WTC11 (cell line): ENCODE results near the gene SIPA1L3. TPM values are rescaled to one million over a fixed set of nuclear protein-coding genes. Genes with fewer than 3 reads are reported as not detected.

Experiments used
- ATAC-seq: fragments of 200-7000 bp; cut with Tn5 transposase; 2 replicates; pipeline ENCODE4 v1.10.0; 2021; ENCODE audit warnings: mild to moderate bottlenecking, moderate library complexity
- CTCF ChIA-PET: fragments of 300-600 bp; sonication (Branson Sonifier 250); formaldehyde crosslinking; loops from one replicate; lab custom pipeline; 2021; ENCODE audit warnings: antibody characterized with exemption; lab: Charles Lee
- POLR2A ChIA-PET: fragments of 350-600 bp; sonication (Branson Sonifier 250); formaldehyde crosslinking; loops from one replicate; lab custom pipeline; 2021; ENCODE audit warnings: antibody characterized with exemption; lab: Charles Lee
- DNase-seq: peaks from one replicate; pipeline ENCODE4 v3.0.0; 2021; ENCODE audit warnings: low spot score
- H3K27ac Mint-ChIP-seq: 2 replicates; pipeline ENCODE4 v1.8.0; 2021; ENCODE audit warnings: mixed read lengths
- H3K27me3 Mint-ChIP-seq: 2 replicates; pipeline ENCODE4 v1.8.0; 2021; ENCODE audit warnings: low read depth, mild to moderate bottlenecking, moderate library complexity, mixed read lengths
- H3K36me3 Mint-ChIP-seq: 2 replicates; pipeline ENCODE4 v1.8.0; 2021; ENCODE audit warnings: mixed read lengths
- H3K4me1 Mint-ChIP-seq: 2 replicates; pipeline ENCODE4 v1.8.0; 2022; ENCODE audit warnings: mixed read lengths
- H3K4me3 Mint-ChIP-seq: 2 replicates; pipeline ENCODE4 v1.8.0; 2021; ENCODE audit warnings: mild to moderate bottlenecking, moderate library complexity, mixed read lengths
- H3K9me3 Mint-ChIP-seq: 2 replicates; pipeline ENCODE4 v1.8.0; 2021; ENCODE audit warnings: mixed read lengths
- AFF4 ChIP-seq: sonication (generic); formaldehyde crosslinking; IDR thresholded peaks from 2 replicates; pipeline ENCODE4 v1.8.1; 2023; ENCODE audit warnings: mild to moderate bottlenecking, missing genetic modification reagents, borderline replicate concordance
- CREM ChIP-seq: sonication (generic); formaldehyde crosslinking; IDR thresholded peaks from 2 replicates; pipeline ENCODE4 v1.8.1; 2022; ENCODE audit warnings: mild to moderate bottlenecking, missing genetic modification reagents, moderate library complexity
- ERG ChIP-seq: fragments of 250-450 bp; sonication (Bioruptor Pico); IDR thresholded peaks from 2 replicates; pipeline ENCODE4 v1.8.0; 2021; ENCODE audit warnings: mild to moderate bottlenecking
- FOXJ3 ChIP-seq: sonication (generic); formaldehyde crosslinking; IDR thresholded peaks from 2 replicates; pipeline ENCODE4 v1.9.0; 2021; ENCODE audit warnings: missing genetic modification reagents, mild to moderate bottlenecking, borderline replicate concordance
- FOXP4 ChIP-seq: sonication (generic); formaldehyde crosslinking; IDR thresholded peaks from 2 replicates; pipeline ENCODE4 v1.8.0; 2022; ENCODE audit warnings: mild to moderate bottlenecking, missing genetic modification reagents
- JUN ChIP-seq: sonication (generic); formaldehyde crosslinking; IDR thresholded peaks from 2 replicates; pipeline ENCODE4 v1.8.0; 2023; ENCODE audit warnings: mild to moderate bottlenecking, missing genetic modification reagents
- PRDM15 ChIP-seq: sonication (generic); formaldehyde crosslinking; IDR thresholded peaks from 2 replicates; pipeline ENCODE4 v1.8.0; 2022; ENCODE audit warnings: missing genetic modification reagents
- STAT6 ChIP-seq: sonication (generic); formaldehyde crosslinking; conservative IDR thresholded peaks from 2 replicates; pipeline ENCODE4 v1.8.1; 2023; ENCODE audit warnings: mild to moderate bottlenecking, low read depth, missing genetic modification reagents, moderate library complexity
- USF1 ChIP-seq: sonication (generic); formaldehyde crosslinking; IDR thresholded peaks from 2 replicates; pipeline ENCODE4 v1.8.0; 2022; ENCODE audit warnings: mild to moderate bottlenecking, missing genetic modification reagents
- ZBTB21 ChIP-seq: sonication (generic); formaldehyde crosslinking; IDR thresholded peaks from 2 replicates; pipeline ENCODE4 v1.8.1; 2023; ENCODE audit warnings: mild to moderate bottlenecking, missing genetic modification reagents, borderline replicate concordance
- ZNF121 ChIP-seq: sonication (generic); formaldehyde crosslinking; IDR thresholded peaks from 2 replicates; pipeline ENCODE4 v1.8.0; 2023; ENCODE audit warnings: missing genetic modification reagents
- ZNF232 ChIP-seq: sonication (generic); formaldehyde crosslinking; IDR thresholded peaks from 2 replicates; pipeline ENCODE4 v1.8.0; 2022; ENCODE audit warnings: mild to moderate bottlenecking, missing genetic modification reagents
- ZNF317 ChIP-seq: sonication (generic); formaldehyde crosslinking; IDR thresholded peaks from 2 replicates; pipeline ENCODE4 v1.8.1; 2023; ENCODE audit warnings: low read depth, mild to moderate bottlenecking, moderate library complexity, missing genetic modification reagents, borderline replicate concordance
- ZNF512 ChIP-seq: sonication (generic); formaldehyde crosslinking; IDR thresholded peaks from 2 replicates; pipeline ENCODE4 v1.8.1; 2022; ENCODE audit warnings: missing genetic modification reagents, borderline replicate concordance
- total RNA-seq: library from RNA; stranded (reverse); gene quantifications from 3 replicates; pipeline ENCODE4 v1.2.3, GENCODE V29; 2021

The SIPA1L3 gene
- total RNA-seq, 1 experiment from 2014 or later: 41.5 TPM

- no peak for TF ChIP-seq PRDM15
- no peak for TF ChIP-seq USF1 (CRISPR knock-in tag)
- no peak for TF ChIP-seq ERG (CRISPR knock-in tag)
- TF ChIP-seq CREM (CRISPR knock-in tag): no peak
- no peak for TF ChIP-seq ZNF232 (CRISPR knock-in tag)
- TF ChIP-seq AFF4 (CRISPR knock-in tag): no peak
- no peak for TF ChIP-seq ZNF121 (CRISPR knock-in tag)
- TF ChIP-seq JUN: no peak
- TF ChIP-seq FOXJ3 (CRISPR knock-in tag): no peak
- no peak for TF ChIP-seq ZNF512 (CRISPR knock-in tag)
These were observed 22.4 kb downstream of the SIPA1L3 start (continued) for GRCh38 chr19:37929355-37929923.

GRCh38 chr19:37930416-37930815 is 23.4 kb downstream of the SIPA1L3 start:
- POLR2A ChIA-PET: no interaction called here
- H3K27me3 Mint-ChIP-seq: no peaks in the 10 kb centered on the region; the same call in 1 of the 2 replicates
- H3K27ac Mint-ChIP-seq: no peak overlapping the region
- no peak for DNase-seq
- peaks cover 13% of the 10 kb centered on the region for H3K36me3 Mint-ChIP-seq
- H3K4me3 Mint-ChIP-seq: no peak overlapping the region
- H3K9me3 Mint-ChIP-seq: peaks cover 12% of the 10 kb centered on the region
- CTCF ChIA-PET: interaction anchor here (0.8 to 4.9 kb wide), 3 partner anchors 24 to 74 kb away, joined by 7 to 38 read pairs (median 14); partner anchors contain the start of genes SIPA1L3 and WDR87
- ATAC-seq: no peak
- peaks cover 70% of the 10 kb centered on the region for H3K4me1 Mint-ChIP-seq
- TF ChIP-seq STAT6 (CRISPR knock-in tag) (no peak), ZNF317 (CRISPR knock-in tag) (no peak), FOXP4 (no peak), ZBTB21 (no peak), AFF4 (CRISPR knock-in tag) (no peak)
